SU-DHL-6 (cell line): ENCODE data around the gene OSBPL5.

Experiments
- H2AFZ ChIP-seq: fragments of 200-600 bp; sonication (generic); 2 replicates; pipeline ENCODE4 v1.6.1; 2014; ENCODE audit warnings: low read depth, mild to moderate bottlenecking, moderate library complexity, mixed read lengths, antibody characterized with exemption, low read length; ENCODE audit not compliant: severe bottlenecking
- H3F3A ChIP-seq: fragments of 200-600 bp; shearing (Covaris generic); 2 replicates; pipeline ENCODE4 v1.6.0; 2016; ENCODE audit warnings: antibody characterized with exemption, mild to moderate bottlenecking; ENCODE audit not compliant: insufficient read depth
- H3K27ac ChIP-seq: fragments of 200-600 bp; sonication (generic); 2 replicates; pipeline ENCODE4 v1.5.1; 2016; ENCODE audit warnings: low read depth, mild to moderate bottlenecking, low read length, moderate library complexity, mixed read lengths
- H3K27me3 ChIP-seq: fragments of 200-600 bp; sonication (generic), shearing (Covaris generic); 2 replicates; pipeline ENCODE4 v1.6.0; 2014; ENCODE audit warnings: mild to moderate bottlenecking, low read length
- H3K36me3 ChIP-seq: fragments of 200-600 bp; sonication (generic); 2 replicates; pipeline ENCODE4 v1.6.1; 2014; ENCODE audit warnings: mild to moderate bottlenecking, low read length, mixed read lengths
- H3K4me2 ChIP-seq: fragments of 300-600, 200-600 bp; shearing (Covaris generic), sonication (generic); 2 replicates; pipeline ENCODE4 v1.6.0; 2014; ENCODE audit warnings: low read length, low read depth, mild to moderate bottlenecking; ENCODE audit not compliant: poor library complexity, severe bottlenecking
- H3K4me3 ChIP-seq: fragments of 200-600 bp; sonication (generic); 2 replicates; pipeline ENCODE4 v1.5.1; 2014; ENCODE audit warnings: antibody characterized with exemption, low read length, mild to moderate bottlenecking, mixed read lengths; ENCODE audit not compliant: insufficient read depth, poor library complexity, severe bottlenecking
- H3K79me2 ChIP-seq: fragments of 200-600 bp; sonication (generic); 2 replicates; pipeline ENCODE4 v1.6.1; 2014; ENCODE audit warnings: mild to moderate bottlenecking, low read length, moderate library complexity; ENCODE audit not compliant: insufficient read depth
- H3K9ac ChIP-seq: fragments of 200-600 bp; sonication (generic); 2 replicates; pipeline ENCODE4 v1.7.0; 2014; ENCODE audit warnings: mild to moderate bottlenecking, low read length
- H3K9me2 ChIP-seq: fragments of 200-600 bp; sonication (generic); replicated peaks from 2 replicates; pipeline ENCODE4 v1.6.1; 2014; ENCODE audit warnings: low read length; ENCODE audit not compliant: insufficient read depth
- H3K9me3 ChIP-seq: fragments of 200-600 bp; sonication (generic); 2 replicates; pipeline ENCODE4 v1.6.1; 2014; ENCODE audit warnings: low read length, mixed read lengths; ENCODE audit not compliant: insufficient read depth
- H4K20me1 ChIP-seq: fragments of 200-600 bp; sonication (generic); 2 replicates; pipeline ENCODE4 v1.6.1; 2014; ENCODE audit warnings: low read depth, mild to moderate bottlenecking, antibody characterized with exemption, low read length, moderate library complexity, mixed read lengths
- EZH2phosphoT487 ChIP-seq: fragments of 200-600 bp; sonication (generic), shearing (Covaris generic); conservative IDR thresholded peaks from 2 replicates; pipeline ENCODE4 v1.6.1; 2018; ENCODE audit warnings: mild to moderate bottlenecking, antibody characterized with exemption, low read length, moderate library complexity, mixed read lengths
- TF ChIP-seq, protein P1 (sequence below): fragments of 200-600 bp; sonication (generic); IDR thresholded peaks from one replicate; pipeline ENCODE4 v1.5.1; 2017; ENCODE audit warnings: antibody characterized with exemption, mild to moderate bottlenecking, low read length, moderate library complexity; ENCODE audit not compliant: insufficient read depth, poor library complexity, severe bottlenecking

Gene OSBPL5

DNA sequence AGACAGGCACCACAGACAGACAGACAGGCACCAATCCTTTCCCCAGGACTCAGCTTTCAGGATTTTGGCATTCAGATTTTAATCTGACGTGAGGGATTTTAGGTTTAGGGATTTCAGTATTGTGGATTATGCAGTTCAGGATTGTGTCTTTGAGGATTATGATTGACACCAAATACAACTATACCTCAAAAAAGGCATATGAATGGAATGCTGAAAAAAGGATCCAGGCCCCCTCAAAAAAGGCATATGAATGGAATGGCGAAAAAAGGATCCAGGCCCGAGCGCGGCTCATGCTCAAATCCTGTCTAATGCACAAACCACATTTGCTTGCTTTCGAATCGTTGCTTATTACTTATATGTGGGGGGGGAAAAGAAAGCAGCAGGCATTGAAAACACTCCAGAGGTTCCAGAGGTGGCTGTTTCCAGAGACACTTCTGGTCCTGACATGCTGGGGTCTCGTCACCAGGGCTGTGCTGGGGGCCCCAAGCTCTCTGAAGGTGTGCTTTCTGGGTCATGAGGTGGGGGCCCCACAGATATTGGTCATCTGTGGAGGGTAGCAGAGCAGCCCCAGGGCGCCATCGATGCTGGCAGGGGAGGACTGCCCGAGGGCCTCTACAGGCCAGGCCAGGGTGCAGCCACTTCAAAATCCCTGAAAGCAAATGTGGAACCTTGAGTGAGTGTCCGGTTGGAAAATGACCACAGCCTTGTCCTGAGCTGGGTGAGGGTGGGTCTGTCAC is 16.8 kb upstream of the OSBPL5 start:
- Histone ChIP-seq H3K79me2 (no peaks in the 10 kb centered on the region), H3K9me3 (peaks cover 4% of the 10 kb centered on the region; the same call in 1 of the 2 replicates), H3K36me3 (no peaks in the 10 kb centered on the region), H3K27ac (no peak overlapping the region), H2AFZ (no peak overlapping the region), H3K9me2 (no peaks in the 10 kb centered on the region), H4K20me1 (no peaks in the 10 kb centered on the region), H3K4me2 (no peak overlapping the region), H3K4me3 (no peak overlapping the region), H3K9ac (no peak overlapping the region), H3K27me3 (no peaks in the 10 kb centered on the region), H3F3A (no peaks in the 10 kb centered on the region)
- TF ChIP-seq, protein P1, sequence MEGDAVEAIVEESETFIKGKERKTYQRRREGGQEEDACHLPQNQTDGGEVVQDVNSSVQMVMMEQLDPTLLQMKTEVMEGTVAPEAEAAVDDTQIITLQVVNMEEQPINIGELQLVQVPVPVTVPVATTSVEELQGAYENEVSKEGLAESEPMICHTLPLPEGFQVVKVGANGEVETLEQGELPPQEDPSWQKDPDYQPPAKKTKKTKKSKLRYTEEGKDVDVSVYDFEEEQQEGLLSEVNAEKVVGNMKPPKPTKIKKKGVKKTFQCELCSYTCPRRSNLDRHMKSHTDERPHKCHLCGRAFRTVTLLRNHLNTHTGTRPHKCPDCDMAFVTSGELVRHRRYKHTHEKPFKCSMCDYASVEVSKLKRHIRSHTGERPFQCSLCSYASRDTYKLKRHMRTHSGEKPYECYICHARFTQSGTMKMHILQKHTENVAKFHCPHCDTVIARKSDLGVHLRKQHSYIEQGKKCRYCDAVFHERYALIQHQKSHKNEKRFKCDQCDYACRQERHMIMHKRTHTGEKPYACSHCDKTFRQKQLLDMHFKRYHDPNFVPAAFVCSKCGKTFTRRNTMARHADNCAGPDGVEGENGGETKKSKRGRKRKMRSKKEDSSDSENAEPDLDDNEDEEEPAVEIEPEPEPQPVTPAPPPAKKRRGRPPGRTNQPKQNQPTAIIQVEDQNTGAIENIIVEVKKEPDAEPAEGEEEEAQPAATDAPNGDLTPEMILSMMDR: no peak
- no peak for TF ChIP-seq EZH2phosphoT487

GRCh38 chr11:3180869-3181268 is 15.8 kb upstream of the OSBPL5 start:
- TF ChIP-seq, protein P1: no peak
- TF ChIP-seq EZH2phosphoT487: no peak

GRCh38 chr11:3178349-3178748 is 13.2 kb upstream of the OSBPL5 start:
- H3K4me3 ChIP-seq: no peak overlapping the region
- no peaks in the 10 kb centered on the region for H4K20me1 ChIP-seq
- no peak overlapping the region for H2AFZ ChIP-seq
- H3K79me2 ChIP-seq: no peaks in the 10 kb centered on the region
- H3K27me3 ChIP-seq: no peaks in the 10 kb centered on the region
- no peak overlapping the region for H3K9ac ChIP-seq
- no peak overlapping the region for H3K4me2 ChIP-seq
- no peaks in the 10 kb centered on the region for H3F3A ChIP-seq
- H3K9me3 ChIP-seq: peaks cover 13% of the 10 kb centered on the region; the same call in 1 of the 2 replicates
- no peaks in the 10 kb centered on the region for H3K9me2 ChIP-seq
- TF ChIP-seq EZH2phosphoT487: no peak
- TF ChIP-seq, protein P1: no peak
- no peaks in the 10 kb centered on the region for H3K36me3 ChIP-seq
- no peak overlapping the region for H3K27ac ChIP-seq

More at GRCh38 chr11:3180869-3181268, 15.8 kb upstream of the OSBPL5 start:
- H3K9ac ChIP-seq: no peak overlapping the region
- H3K27me3 ChIP-seq: no peaks in the 10 kb centered on the region
- H3K36me3 ChIP-seq: no peaks in the 10 kb centered on the region
- H3K9me2 ChIP-seq: no peaks in the 10 kb centered on the region
- H3K27ac ChIP-seq: no peak overlapping the region
- H4K20me1 ChIP-seq: no peaks in the 10 kb centered on the region
- H3K4me2 ChIP-seq: no peak overlapping the region
- no peaks in the 10 kb centered on the region for H3K79me2 ChIP-seq
- H3K9me3 ChIP-seq: peaks cover 13% of the 10 kb centered on the region; the same call in 1 of the 2 replicates
- no peaks in the 10 kb centered on the region for H3F3A ChIP-seq
- no peak overlapping the region for H3K4me3 ChIP-seq
- no peak overlapping the region for H2AFZ ChIP-seq
